ENCODE results near the gene ADAMTSL4.
"Not testable (repeated sequence)": the region's sequence is repeated elsewhere in the genome, so short reads cannot be mapped to it uniquely, and the experiment has no call there.

The ADAMTSL4 gene

GRCh38 chr1:150567717-150568593 lies 18.7 kb downstream of the ADAMTSL4 start:
- no peak for DNase-seq

- DNase-seq = no peak
These were observed 19.4 kb downstream of the ADAMTSL4 start for GRCh38 chr1:150568594-150568966.

GRCh38 chr1:150572918-150573647 lies 23.9 kb downstream of the ADAMTSL4 start:
- no peak for DNase-seq

GRCh38 chr1:150573648-150574071 lies 24.5 kb downstream of the ADAMTSL4 start:
- DNase-seq = not testable (repeated sequence)

GRCh38 chr1:150574260-150575071 lies 25.3 kb downstream of the ADAMTSL4 start:
- no peak for DNase-seq

- no peak for DNase-seq
These were observed 25.9 kb downstream of the ADAMTSL4 start for GRCh38 chr1:150575072-150575489.

- DNase-seq = no peak
These were observed 26.5 kb downstream of the ADAMTSL4 start for GRCh38 chr1:150575518-150576366.

GRCh38 chr1:150576367-150576711 lies 27.1 kb downstream of the ADAMTSL4 start:
- DNase-seq = no peak

- no peak for DNase-seq
These were observed 27.8 kb downstream of the ADAMTSL4 start for GRCh38 chr1:150576794-150577556.

GRCh38 chr1:150577557-150578271 lies 28.5 kb downstream of the ADAMTSL4 start:
- DNase-seq = no peak

- DNase-seq = no peak
These were observed 29.3 kb downstream of the ADAMTSL4 start for GRCh38 chr1:150578272-150579109.

- peak; percentile 67 for DNase-seq
These were observed 30.1 kb downstream of the ADAMTSL4 start, which contains the start of gene MCL1 for GRCh38 chr1:150579110-150579944. Gene MCL1 (minus strand): TSS chr1:150579610. CDS start chr1:150579530, 80 bp downstream.

- DNase-seq = no peak
These were observed 30.9 kb downstream of the ADAMTSL4 start for GRCh38 chr1:150579945-150580642.

GRCh38 chr1:150580966-150581365 lies 31.8 kb downstream of the ADAMTSL4 start:
- DNase-seq = not testable (repeated sequence)

GRCh38 chr1:150581437-150581836 lies 32.2 kb downstream of the ADAMTSL4 start:
- not testable (repeated sequence) for DNase-seq

GRCh38 chr1:150581962-150582361 lies 32.8 kb downstream of the ADAMTSL4 start:
- not testable (repeated sequence) for DNase-seq

- no peak for DNase-seq
These were observed 33.2 kb downstream of the ADAMTSL4 start for GRCh38 chr1:150582371-150582770.

Data from cortex of kidney (tissue), 1 donor.